ENCODE results near the gene GMPPA. TPM values are rescaled to one million over a fixed set of nuclear protein-coding genes. Genes with fewer than 3 reads are reported as not detected.
A peak's percentile ranks its signal among the peaks of the same experiment; 100 is the strongest.

GMPPA gene
- total RNA-seq, 1 experiment from 2014 or later: 32.0 TPM

DNA sequence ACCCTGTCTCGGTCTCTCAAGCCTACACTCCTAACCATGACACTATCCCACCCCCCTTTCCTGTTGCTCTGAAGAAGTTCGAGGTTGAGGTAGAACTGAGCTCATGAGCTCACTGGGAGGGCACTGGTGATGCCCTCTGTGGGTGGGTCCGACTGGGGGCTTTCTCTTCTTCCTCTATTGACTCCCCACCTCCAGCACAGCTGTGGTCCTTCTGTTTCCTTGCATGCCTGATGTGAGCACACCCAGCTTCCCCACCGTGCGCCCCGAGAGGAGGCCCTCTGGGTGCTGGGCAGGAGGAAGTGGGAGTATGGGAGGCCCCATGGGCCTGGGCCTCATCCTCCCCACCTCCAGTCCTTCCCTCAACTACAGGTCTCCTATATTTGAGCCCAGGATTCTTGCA, 43.1 kb upstream of the GMPPA start:
- Histone ChIP-seq H3K56ac (ENCODE audit: insufficient read length, low read depth, low read length) (no peak overlapping the region), H2AK5ac (ENCODE audit: insufficient read length, low read length) (no peak overlapping the region), H3K4ac (ENCODE audit: low read depth, low read length) (no peak overlapping the region), H2BK5ac (ENCODE audit: insufficient read length, low read length) (no peak overlapping the region), H4K5ac (ENCODE audit: insufficient read length, low read depth, low read length) (no peak overlapping the region), H3K9me3 (ENCODE audit: control insufficient read depth, low read depth, low read length) (no peaks in the 10 kb centered on the region), H2AFZ (ENCODE audit: low read length) (no peak overlapping the region), H2BK20ac (ENCODE audit: low read depth, low read length, poor library complexity, severe bottlenecking) (no peak overlapping the region), H3K27me3 (ENCODE audit: insufficient read depth, low read length) (no peaks in the 10 kb centered on the region), H4K8ac (replicated peaks; ENCODE audit: insufficient read length, low read depth, low read length) (no peak overlapping the region), H4K20me1 (ENCODE audit: control insufficient read depth, insufficient read depth, insufficient read length) (no peaks in the 10 kb centered on the region), H3K79me2 (ENCODE audit: insufficient read depth, low read length) (no peaks in the 10 kb centered on the region), H4K91ac (ENCODE audit: insufficient read length, low read depth, low read length) (no peak overlapping the region), H3K23me2 (ENCODE audit: insufficient read length, low read depth, low read length, poor library complexity, severe bottlenecking) (no peaks in the 10 kb centered on the region), H3K9ac (ENCODE audit: extremely low read depth, insufficient read length, low read length) (no peak overlapping the region), H2BK120ac (ENCODE audit: low read depth, low read length, poor library complexity, severe bottlenecking) (no peak overlapping the region), H3K23ac (ENCODE audit: insufficient read length, low read depth, low read length) (no peak overlapping the region), H3K27ac (ENCODE audit: insufficient read length, low read depth, low read length) (no peak overlapping the region), H2BK15ac (ENCODE audit: low read depth, low read length) (no peak overlapping the region), H3K14ac (ENCODE audit: insufficient read depth, low read length) (no peak overlapping the region), H3K4me1 (ENCODE audit: insufficient read depth, low read length) (no peaks in the 10 kb centered on the region; the same call in 1 of the 2 replicates), H2BK12ac (ENCODE audit: insufficient read length, low read depth, low read length) (no peak overlapping the region), H3K18ac (ENCODE audit: insufficient read length, low read depth, low read length) (no peak overlapping the region), H3K4me2 (ENCODE audit: insufficient read depth, insufficient read length, low read length) (no peak overlapping the region), H3K79me1 (ENCODE audit: insufficient read depth, low read depth, low read length, poor library complexity, severe bottlenecking) (no peaks in the 10 kb centered on the region), H3T11ph (ENCODE audit: low read length) (no peak overlapping the region)
- H3K27ac Mint-ChIP-seq: peak overlapping the region in 1 of 3 experiments; percentile 87; a peak in 1 of 7 replicates
- peaks cover 38 to 40% of the 10 kb centered on the region in 2 experiments for H3K4me1 Mint-ChIP-seq
- DNase-seq: no peak
- no peaks in the 10 kb centered on the region; a peak in 1 of 5 replicates for H3K9me3 Mint-ChIP-seq
- TF ChIP-seq, protein P1, sequence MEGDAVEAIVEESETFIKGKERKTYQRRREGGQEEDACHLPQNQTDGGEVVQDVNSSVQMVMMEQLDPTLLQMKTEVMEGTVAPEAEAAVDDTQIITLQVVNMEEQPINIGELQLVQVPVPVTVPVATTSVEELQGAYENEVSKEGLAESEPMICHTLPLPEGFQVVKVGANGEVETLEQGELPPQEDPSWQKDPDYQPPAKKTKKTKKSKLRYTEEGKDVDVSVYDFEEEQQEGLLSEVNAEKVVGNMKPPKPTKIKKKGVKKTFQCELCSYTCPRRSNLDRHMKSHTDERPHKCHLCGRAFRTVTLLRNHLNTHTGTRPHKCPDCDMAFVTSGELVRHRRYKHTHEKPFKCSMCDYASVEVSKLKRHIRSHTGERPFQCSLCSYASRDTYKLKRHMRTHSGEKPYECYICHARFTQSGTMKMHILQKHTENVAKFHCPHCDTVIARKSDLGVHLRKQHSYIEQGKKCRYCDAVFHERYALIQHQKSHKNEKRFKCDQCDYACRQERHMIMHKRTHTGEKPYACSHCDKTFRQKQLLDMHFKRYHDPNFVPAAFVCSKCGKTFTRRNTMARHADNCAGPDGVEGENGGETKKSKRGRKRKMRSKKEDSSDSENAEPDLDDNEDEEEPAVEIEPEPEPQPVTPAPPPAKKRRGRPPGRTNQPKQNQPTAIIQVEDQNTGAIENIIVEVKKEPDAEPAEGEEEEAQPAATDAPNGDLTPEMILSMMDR (conservative IDR thresholded peaks at IDR 0.05): no peak
- H3K27me3 Mint-ChIP-seq (ENCODE audit: low read depth): peaks cover 14% of the 10 kb centered on the region
- H3K4me3 Mint-ChIP-seq: no peak overlapping the region
- no CpG with 5 or more reads among the region's 6 CpGs for WGBS (ENCODE audit: extremely low coverage, insufficient read length, low lambda C conversion rate)
- peaks cover 0 to 3% (median 0%) of the 10 kb centered on the region in 3 experiments; a peak in 2 of 7 replicates for H3K36me3 Mint-ChIP-seq (ENCODE audit: insufficient read depth in 1 of 3, low read depth in 3 of 3)
